Suprapubic skin (tissue), 3 donors: ENCODE results near the gene LRRC45.

ENCODE experiments used
- CTCF ChIP-seq, 2 donors: fragments of 200-600 bp in 1 of 2; fragments of 450-650 bp in 1 of 2; sonication (generic) in 1 of 2; IDR thresholded peaks; one replicate each; pipeline ENCODE4 v1.5.1; 2016 to 2019; ENCODE audit warnings: antibody characterized with exemption in 2 of 2, mild to moderate bottlenecking in 1 of 2, moderate library complexity in 1 of 2
- POLR2A ChIP-seq, 2 donors: fragments of 450-650 bp; IDR thresholded peaks; one replicate each; pipeline ENCODE4 v1.6.1; 2017; ENCODE audit warnings: antibody characterized with exemption in 2 of 2, mild to moderate bottlenecking in 2 of 2, moderate library complexity in 2 of 2

GRCh38 chr17:82011617-82012187, 11.4 kb upstream of the LRRC45 start:
- TF ChIP-seq CTCF (IDR thresholded peaks at IDR 0.05), result no peak
- no peak for TF ChIP-seq POLR2A (IDR thresholded peaks at IDR 0.05)
